Testis (tissue), 3 donors: ENCODE data around the gene MEI4. TPM values are rescaled to one million over a fixed set of nuclear protein-coding genes. Genes with fewer than 3 reads are reported as not detected.
"Not testable (repeated sequence)": the region's sequence is repeated elsewhere in the genome, so short reads cannot be mapped to it uniquely, and the experiment has no call there.

Experiments
- DNase-seq: peaks from one replicate; pipeline ENCODE4 v3.0.0-alpha.2; 2019
- H3K27ac ChIP-seq, 2 donors: fragments of 200-600 bp; sonication (generic); one replicate each; pipeline ENCODE4 v1.5.1; 2019
- H3K27me3 ChIP-seq: fragments of 200-600 bp; sonication (generic); one replicate; pipeline ENCODE4 v1.5.1; 2019
- H3K36me3 ChIP-seq: fragments of 200-600 bp; sonication (generic); one replicate; pipeline ENCODE4 v1.5.1; 2017; ENCODE audit warnings: low read depth; ENCODE audit errors: missing control alignments
- H3K4me1 ChIP-seq: fragments of 200-600 bp; sonication (generic); one replicate; pipeline ENCODE4 v1.5.1; 2019
- H3K4me3 ChIP-seq, 2 donors: fragments of 200-600 bp; sonication (generic); one replicate each; pipeline ENCODE4 v1.5.1; 2017 to 2019
- H3K9me3 ChIP-seq: fragments of 200-600 bp; sonication (generic); one replicate; pipeline ENCODE4 v1.5.1; 2017
- POLR2A ChIP-seq: fragments of 450-650 bp; IDR thresholded peaks from one replicate; pipeline ENCODE4 v1.6.1; 2017; ENCODE audit warnings: antibody characterized with exemption, mild to moderate bottlenecking, moderate library complexity
- whole genome bisulfite sequencing, 2 donors: methylation state at CpG; one replicate each; pipeline ENCODE4 v1.1.5; 2018; 5-methylcytosine and 5-hydroxymethylcytosine counted together
- intact Hi-C: fragments of 100-400 bp; cut with DNase I; formaldehyde crosslinking; loops from one replicate; pipeline ENCODE4 v1.15.1; 2023; ENCODE audit warnings: low total_unique reads
- polyA plus RNA-seq: library from polyadenylated mRNA; stranded (reverse); fragments of 350-450 nt; fragmentation: Illumina TruSeq; extraction: RNeasy Lipid Tissue Mini Kit (QIAGEN cat#74804); gene quantifications from one replicate; pipeline ENCODE4 v1.2.3, GENCODE V29; 2014; ENCODE audit warnings: low read depth, low replicate concordance; ENCODE audit not compliant: insufficient read depth
- total RNA-seq, 2 donors: library from RNA; depleted of rRNA; stranded (reverse); fragments of >200 nt; gene quantifications; one replicate each; pipeline ENCODE4 v1.2.3, GENCODE V29; 2016
- TF ChIP-seq, protein P1 (sequence below), 3 experiments: fragments of 450-650 bp in 2 of 3; fragments of 200-600 bp in 1 of 3; sonication (generic) in 1 of 3; IDR thresholded peaks; one replicate each; pipeline ENCODE4 v1.5.1; 2016 to 2019; ENCODE audit warnings: antibody characterized with exemption in 3 of 3, mild to moderate bottlenecking in 2 of 3, moderate library complexity in 1 of 3

Gene MEI4
- total and polyA plus RNA-seq, 3 donors from 2014 or later = 6.3 to 7.3 (median 6.9) TPM

DNA sequence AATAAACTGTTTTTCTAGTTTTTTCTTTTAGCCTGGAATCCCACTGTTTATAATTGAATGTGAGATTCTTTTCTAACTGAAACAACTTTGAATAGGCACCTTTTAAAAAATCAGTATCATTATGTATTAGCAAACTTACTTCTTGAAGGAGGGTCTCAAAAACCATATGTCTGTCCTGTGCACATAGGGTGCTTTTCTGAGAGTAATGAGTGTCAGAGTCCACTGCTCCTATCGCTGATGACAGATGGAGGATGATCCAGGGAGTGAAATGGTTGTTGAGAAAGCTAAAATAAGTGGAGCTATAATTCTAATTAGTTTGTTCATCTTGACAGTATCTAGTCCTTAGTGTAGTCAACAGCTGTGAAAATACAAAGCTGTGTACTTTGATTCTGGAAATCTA lies 35.8 kb downstream of the MEI4 start:
- no peaks in the 10 kb centered on the region for H3K4me1 ChIP-seq
- no peaks in the 10 kb centered on the region for H3K27me3 ChIP-seq
- 45 to 63% methylated on average over 1 of the region's 1 CpG for WGBS, 2 donors
- TF ChIP-seq POLR2A = no peak
- TF ChIP-seq, protein P1, sequence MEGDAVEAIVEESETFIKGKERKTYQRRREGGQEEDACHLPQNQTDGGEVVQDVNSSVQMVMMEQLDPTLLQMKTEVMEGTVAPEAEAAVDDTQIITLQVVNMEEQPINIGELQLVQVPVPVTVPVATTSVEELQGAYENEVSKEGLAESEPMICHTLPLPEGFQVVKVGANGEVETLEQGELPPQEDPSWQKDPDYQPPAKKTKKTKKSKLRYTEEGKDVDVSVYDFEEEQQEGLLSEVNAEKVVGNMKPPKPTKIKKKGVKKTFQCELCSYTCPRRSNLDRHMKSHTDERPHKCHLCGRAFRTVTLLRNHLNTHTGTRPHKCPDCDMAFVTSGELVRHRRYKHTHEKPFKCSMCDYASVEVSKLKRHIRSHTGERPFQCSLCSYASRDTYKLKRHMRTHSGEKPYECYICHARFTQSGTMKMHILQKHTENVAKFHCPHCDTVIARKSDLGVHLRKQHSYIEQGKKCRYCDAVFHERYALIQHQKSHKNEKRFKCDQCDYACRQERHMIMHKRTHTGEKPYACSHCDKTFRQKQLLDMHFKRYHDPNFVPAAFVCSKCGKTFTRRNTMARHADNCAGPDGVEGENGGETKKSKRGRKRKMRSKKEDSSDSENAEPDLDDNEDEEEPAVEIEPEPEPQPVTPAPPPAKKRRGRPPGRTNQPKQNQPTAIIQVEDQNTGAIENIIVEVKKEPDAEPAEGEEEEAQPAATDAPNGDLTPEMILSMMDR (IDR thresholded peaks at IDR 0.05) = no peak
- intact Hi-C loops = no loop called here
- no peaks in the 10 kb centered on the region for H3K36me3 ChIP-seq
- H3K4me3 ChIP-seq = no peak overlapping the region
- DNase-seq = no peak
- no peak overlapping the region for H3K27ac ChIP-seq
- no peaks in the 10 kb centered on the region for H3K9me3 ChIP-seq

DNA sequence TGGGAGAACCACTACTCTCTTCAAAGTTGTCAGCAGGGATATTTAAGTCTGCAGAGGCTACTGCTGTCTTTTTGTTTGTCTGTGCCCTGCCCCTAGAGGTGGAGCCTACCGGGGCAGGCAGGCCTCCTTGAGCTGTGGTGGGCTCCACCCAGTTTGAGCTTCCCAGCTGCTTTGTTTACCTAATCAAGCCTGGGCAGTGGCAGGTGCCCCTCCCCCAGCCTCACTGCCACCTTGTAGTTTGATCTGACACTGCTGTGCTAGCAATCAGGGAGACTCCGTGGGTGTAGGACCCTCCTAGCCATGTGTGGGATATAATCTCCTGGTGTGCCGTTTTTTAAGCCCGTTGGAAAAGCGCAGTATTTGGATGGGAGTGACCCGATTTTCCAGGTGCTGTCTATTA lies 47.3 kb downstream of the MEI4 start:
- H3K36me3 ChIP-seq, DNase-seq, H3K4me3 ChIP-seq, H3K4me1 ChIP-seq, H3K27ac ChIP-seq, H3K27me3 ChIP-seq, intact Hi-C loops, H3K9me3 ChIP-seq: not testable (repeated sequence)
- WGBS, 2 donors = 89 to 93% methylated on average over 6 of the region's 6 CpGs

DNA sequence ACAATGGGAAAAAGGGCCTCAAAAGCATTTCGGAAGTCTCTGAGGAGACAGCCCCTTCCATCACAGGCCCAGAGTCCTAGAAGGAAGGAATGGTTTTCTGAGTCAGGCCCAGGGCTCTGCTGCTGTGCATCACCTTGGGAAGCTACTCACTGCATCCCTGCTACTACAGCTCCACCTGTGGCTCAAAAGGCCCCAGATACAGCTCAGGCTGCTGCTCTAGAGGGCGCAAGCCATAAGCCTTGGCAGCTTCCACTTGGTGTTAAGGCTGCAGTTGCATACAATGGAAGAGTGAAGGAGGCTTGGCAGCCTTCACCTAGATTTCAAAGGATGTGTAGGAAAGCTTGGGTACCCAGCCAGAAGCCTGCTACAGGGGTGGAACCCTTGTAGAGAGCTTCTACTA lies 54.8 kb downstream of the MEI4 start:
- no peaks in the 10 kb centered on the region for H3K36me3 ChIP-seq
- no peak overlapping the region for H3K27ac ChIP-seq
- no peak for DNase-seq
- H3K4me3 ChIP-seq = no peak overlapping the region
- WGBS, 2 donors = 69 to 98% methylated on average over 2 of the region's 2 CpGs
- H3K4me1 ChIP-seq = no peaks in the 10 kb centered on the region
- no peaks in the 10 kb centered on the region for H3K27me3 ChIP-seq
- TF ChIP-seq POLR2A = no peak
- TF ChIP-seq, protein P1 (IDR thresholded peaks at IDR 0.05) = no peak
- intact Hi-C loops = no loop called here
- H3K9me3 ChIP-seq = no peaks in the 10 kb centered on the region

DNA sequence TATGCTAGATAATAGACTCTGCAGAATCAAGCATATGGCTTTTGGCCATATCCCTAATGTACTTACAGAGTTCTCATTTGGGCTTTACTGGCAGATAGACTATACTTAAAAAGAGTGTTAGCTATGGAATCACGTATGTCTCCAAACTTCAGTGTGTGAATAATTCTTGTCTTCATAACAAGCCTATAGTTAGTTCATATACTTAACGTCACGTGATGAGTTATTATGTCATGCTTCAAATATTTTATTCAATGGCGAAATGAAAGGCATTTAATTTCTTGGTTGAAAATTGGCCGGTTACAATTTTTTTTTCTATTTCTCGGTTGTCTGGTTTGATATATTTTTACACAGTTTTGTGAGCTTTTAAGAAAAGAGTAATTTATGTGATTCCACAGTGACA lies 62.7 kb downstream of the MEI4 start:
- Histone ChIP-seq H3K27ac (no peak overlapping the region), H3K27me3 (no peaks in the 10 kb centered on the region), H3K4me1 (no peaks in the 10 kb centered on the region), H3K4me3 (no peak overlapping the region), H3K36me3 (no peaks in the 10 kb centered on the region), H3K9me3 (no peaks in the 10 kb centered on the region)
- 83 to 85% methylated on average over 6 of the region's 6 CpGs for WGBS, 2 donors
- intact Hi-C loops = no loop called here
- DNase-seq = no peak
- no peak for TF ChIP-seq POLR2A
- TF ChIP-seq, protein P1 (IDR thresholded peaks at IDR 0.05) = no peak

DNA sequence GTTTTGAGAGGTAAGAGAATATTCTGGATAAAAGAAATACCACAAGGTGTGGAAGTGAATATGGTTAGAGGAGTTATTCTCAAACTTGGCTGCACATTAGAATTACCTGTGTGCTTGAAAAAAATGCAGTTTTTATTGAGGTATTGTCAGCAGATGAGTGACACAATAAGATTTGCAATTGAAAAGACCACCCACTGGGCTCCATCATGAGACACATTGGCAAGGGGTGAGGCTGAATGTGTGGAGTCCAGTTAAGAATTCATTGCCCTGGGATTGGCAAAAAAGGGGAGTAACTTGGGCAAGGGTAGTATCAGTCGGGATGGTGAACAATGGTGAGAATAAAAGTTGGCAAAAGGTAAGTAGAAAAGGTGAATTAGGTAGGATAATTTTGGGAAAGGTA lies 63.5 kb downstream of the MEI4 start:
- Histone ChIP-seq H3K27me3 (no peaks in the 10 kb centered on the region), H3K9me3 (no peaks in the 10 kb centered on the region), H3K27ac (no peak overlapping the region), H3K4me1 (no peaks in the 10 kb centered on the region), H3K36me3 (no peaks in the 10 kb centered on the region), H3K4me3 (no peak overlapping the region)
- DNase-seq = no peak
- TF ChIP-seq, protein P1 (IDR thresholded peaks at IDR 0.05) = no peak
- no peak for TF ChIP-seq POLR2A
- WGBS, 2 donors = 87 to 90% methylated on average over 1 of the region's 1 CpG
- intact Hi-C loops = no loop called here

DNA sequence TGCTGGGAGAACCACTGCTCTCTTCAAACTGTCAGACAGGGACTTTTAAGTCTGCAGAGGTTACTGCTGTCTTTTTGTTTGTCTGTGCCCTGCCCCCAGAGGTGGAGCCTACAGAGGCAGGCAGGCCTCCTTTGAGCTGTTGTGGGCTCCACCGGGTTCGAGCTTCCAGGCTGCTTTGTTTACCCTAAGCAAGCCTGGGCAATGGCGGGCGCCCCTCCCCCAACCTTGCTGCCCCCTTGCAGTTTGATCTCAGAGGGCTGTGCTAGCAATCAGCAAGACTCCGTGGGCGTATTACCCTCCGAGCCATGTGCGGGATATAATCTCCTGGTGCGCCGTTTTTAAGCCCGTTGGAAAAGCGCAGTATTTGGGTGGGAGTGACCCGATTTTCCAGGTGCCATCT lies 83.2 kb downstream of the MEI4 start:
- H3K9me3 ChIP-seq, H3K36me3 ChIP-seq, intact Hi-C loops, H3K4me1 ChIP-seq, DNase-seq, H3K4me3 ChIP-seq, H3K27ac ChIP-seq, H3K27me3 ChIP-seq: not testable (repeated sequence)
- WGBS, 2 donors = 88% methylated on average over 12 to 13 of the region's 13 CpGs
